Measurements from ENCODE around the gene FXYD7.

The FXYD7 gene

DNA sequence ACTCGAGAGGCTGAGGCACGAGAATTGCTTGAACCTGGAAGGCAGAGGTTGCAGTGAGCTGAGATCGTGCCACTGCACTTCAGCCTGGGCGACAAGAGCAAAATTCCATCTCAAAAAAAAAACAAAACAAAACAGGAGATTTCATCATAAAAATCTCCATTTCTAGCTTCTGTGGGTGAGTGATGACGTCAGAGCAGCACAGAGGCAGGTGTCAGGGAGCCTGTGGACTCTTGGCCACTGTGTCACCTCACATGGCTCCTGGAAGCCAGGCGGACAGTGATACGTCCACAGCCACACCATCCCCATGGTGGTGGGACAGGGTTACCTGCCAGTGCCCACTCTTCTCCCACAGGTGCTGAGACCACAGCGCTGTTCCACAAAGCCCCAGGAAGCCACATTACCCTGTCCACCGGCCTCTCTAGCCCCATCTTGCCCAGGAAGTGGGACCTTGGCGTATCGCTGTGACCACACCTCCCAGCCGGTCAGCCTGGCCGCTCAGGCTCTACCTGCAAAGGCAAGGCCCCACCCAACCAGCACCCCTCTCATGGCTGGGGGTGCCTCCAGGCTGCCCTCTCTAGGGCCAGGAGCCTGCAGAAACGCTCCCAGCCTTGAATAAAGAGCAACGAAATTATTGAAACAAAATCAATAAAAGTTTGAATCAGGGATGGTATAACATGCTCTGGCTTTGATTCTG is 29.9 kb upstream of the FXYD7 start:
- no peak for DNase-seq

GRCh38 chr19:35114353-35115176 is 28.5 kb upstream of the FXYD7 start:
- DNase-seq = peak in 1 of 2 experiments; percentile 10

DNA sequence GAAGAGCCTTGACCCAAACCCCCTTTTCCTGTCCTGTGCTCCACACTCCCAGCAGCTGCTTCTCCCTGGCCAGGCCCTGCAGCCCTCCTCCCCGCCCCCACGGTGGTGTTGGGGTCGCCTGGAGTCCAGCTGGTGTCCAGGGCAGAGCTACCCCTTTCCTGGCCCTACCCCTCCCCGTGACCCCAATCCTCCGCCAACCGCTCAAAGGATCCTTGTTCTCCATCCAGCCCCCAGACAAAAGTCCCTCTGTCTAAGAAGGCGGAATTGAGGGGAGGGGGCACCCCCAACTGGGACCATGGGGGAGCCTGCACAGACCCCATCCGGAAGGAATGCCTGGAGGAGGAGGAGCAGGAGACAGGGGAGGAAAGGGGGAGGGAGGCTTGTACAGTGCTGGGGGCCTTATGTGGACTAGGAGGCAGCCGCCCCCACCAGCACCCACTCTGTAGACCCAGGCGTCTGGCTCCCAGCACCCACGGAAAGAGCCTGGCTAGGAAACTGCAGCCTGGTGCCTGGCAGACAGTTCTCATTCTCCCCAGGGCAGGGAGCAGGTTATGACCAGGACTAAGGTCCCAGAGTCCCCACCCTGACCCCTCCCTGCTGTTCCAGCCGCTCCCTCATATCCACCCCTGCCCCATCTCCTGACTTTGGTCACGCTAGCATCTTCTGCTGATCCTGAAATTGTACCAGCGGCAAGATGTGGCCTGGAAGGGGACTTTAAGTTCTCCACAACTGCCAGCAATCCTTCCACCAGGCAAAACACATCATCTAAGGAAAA is 27.7 kb upstream of the FXYD7 start, which contains the start of gene FXYD3:
Gene FXYD3, plus strand, starts transcription at position 647 of the 775 bp plus-strand sequence. CDS start 3,554 bp downstream, outside the sequence.
- DNase-seq = no peak

DNA sequence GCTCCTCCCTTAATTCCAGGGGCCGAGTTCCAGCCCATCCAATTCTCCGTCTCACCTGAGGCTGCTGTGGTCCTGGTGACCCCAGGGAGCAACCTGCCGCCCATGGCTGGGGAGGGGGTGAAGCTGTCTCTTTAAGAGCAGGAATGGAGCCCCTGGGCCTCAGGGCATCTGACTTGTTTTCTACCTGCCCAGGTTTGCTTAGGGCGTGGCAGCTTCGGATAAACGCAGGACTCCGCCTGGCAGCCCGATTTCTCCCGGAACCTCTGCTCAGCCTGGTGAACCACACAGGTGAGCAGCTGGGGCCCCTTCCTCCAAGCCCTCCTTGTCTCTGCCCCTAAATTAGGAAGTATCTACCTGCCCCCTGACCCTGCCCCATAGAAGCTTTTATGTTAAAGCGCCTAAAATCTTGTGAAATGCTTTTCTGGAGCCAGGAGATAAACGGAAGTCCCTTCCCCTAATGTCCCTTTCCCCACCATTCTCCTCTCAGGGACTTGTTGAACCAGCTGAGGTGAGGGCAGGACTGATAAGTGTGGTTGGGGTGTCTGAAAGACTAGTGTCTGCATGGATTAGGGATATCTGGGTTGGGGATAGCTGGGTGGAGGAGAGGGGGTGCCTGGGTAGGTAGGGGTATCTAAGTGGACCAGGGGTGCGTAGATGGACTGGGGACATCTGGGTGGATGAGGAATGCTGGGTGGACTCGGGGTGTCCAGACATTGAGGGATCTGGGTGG is 26.8 kb upstream of the FXYD7 start:
- DNase-seq = no peak

DNA sequence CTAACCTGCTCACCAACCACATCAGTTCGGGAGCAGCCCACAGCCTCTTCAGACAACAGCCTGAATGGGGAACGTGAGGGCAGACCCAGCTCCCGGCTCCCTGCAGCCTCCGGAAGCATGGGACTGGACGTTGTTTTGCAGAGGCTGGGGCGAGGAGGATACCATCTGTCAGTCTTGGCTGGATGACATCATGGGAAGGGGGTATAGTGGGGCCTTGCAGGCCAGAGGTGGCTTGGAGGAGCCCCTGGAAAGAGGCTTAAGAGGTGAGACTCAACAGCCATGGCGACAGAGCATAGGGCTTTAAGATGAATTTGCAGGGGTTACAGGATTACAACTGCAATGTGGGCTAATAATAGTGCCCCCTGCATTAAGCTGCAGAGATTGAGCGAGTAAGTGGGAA is 25.9 kb upstream of the FXYD7 start:
- DNase-seq = no peak

DNA sequence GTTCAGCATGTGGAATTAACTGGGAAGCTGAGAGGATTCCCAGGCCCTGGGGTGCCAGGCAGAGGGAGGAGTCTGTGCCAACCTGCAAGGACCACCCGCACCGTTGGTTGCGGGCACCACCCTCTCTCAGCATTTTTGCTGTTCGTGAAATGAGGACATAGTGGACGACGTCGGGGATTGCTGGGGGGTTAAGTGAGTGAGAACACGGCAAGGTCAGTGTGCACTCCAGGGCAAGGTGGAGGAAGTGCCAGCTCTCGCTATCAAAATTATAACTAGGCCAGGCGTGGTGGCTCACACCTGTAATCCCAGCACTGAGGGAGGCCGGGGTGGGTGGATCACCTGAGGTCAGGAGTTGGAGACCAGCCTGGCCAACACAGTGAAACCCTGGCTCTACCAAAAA is 25.3 kb upstream of the FXYD7 start:
- no peak for DNase-seq

GRCh38 chr19:35118268-35119020 is 24.6 kb upstream of the FXYD7 start:
- DNase-seq = no peak

GRCh38 chr19:35119091-35119490 is 24.0 kb upstream of the FXYD7 start:
- no peak for DNase-seq

DNA sequence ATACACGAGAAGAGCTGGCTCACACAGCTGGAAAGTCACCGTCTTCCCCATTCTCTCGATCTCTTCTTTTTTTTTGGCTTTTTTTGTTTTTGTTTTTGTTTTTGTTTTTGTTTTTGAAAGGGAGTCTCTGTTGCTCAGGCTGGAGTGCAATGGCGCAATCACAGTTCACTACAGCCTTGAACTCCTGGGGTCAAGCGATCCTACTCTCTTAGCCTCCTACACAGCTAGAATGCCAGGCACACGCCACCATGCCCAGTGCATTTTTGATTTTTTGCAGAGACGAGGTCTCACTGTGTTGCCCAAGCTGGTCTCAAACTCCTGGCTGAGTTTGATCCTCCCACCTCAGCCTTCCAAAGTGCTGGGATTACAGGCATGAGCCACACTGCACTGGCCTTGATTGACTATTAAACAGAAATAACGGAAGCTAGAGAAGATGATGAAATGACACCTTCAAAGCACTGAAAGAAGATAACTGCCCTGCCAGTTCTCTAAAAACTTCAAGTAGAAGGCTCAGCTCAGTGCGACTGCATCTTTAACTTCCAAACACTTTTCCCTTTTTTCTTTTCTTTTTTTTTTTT is 23.4 kb upstream of the FXYD7 start:
- no peak for DNase-seq

- DNase-seq = no peak
These were observed 22.6 kb upstream of the FXYD7 start for GRCh38 chr19:35120492-35120891.

- DNase-seq = no peak
These were observed 22.2 kb upstream of the FXYD7 start for GRCh38 chr19:35120898-35121297.

GRCh38 chr19:35122687-35123551 is 20.1 kb upstream of the FXYD7 start:
- no peak for DNase-seq

DNA sequence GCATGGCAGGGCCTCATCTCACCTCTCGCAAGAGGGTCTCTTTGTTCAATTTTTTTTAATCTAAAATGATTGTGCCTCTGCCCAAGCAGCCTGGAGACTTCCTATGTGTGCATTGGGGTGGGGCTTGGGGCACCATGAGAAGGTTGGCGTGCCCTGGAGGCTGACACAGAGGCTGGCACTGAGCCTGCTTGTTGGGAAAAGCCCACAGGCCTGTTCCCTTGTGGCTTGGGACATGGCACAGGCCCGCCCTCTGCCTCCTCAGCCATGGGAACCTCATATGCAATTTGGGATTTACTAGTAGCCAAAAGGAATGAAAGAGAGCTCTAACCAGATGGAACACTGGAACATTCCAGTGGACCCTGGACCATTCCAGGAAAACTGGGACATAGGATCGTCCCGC is 19.5 kb upstream of the FXYD7 start:
- no peak for DNase-seq

DNA sequence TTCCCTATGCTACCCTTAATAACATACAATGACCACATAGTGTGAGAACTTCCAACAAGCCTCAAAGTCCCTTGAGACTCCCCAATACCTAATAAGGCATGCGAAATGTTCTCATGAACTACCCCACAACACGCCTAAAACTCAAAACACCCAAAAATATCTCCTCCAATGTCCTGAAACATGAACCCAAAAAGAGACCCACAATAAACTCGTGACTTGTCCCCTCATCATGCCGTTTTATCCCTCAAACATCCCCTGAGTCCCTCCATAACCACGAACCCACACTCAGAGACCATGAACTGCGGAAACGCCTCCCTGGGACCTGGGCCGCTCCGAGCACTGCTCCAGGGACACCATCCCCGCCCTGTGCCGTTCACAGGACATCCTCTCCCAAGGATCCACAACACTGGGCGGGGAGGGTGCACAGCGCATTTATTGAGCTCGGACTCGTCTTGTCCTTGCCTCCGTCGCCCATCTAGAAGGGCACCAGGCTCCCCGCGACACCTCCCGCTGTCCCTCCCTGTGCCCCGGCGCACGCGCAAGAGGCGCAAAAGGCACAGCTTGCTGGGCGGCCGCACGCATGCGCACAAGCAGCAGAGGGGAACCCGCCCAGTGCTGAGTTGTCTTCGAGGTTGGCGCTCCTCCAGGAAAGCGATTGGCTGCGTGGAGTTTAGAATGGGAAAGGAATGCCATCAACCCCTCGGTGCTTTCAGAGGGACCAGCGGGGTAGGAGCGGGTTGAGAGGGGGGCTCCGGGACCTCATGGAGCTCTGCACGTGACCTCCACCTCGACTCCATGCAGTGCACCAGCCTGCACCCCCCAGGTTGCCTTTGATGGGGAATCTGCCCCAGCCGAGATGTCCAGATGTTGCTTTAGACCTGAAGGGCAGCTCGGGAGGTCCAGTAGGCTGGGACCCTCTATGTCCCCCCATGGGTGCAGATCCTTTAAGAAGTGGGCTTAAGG is 18.7 kb upstream of the FXYD7 start:
- DNase-seq = peak; percentile 23 to 75

DNA sequence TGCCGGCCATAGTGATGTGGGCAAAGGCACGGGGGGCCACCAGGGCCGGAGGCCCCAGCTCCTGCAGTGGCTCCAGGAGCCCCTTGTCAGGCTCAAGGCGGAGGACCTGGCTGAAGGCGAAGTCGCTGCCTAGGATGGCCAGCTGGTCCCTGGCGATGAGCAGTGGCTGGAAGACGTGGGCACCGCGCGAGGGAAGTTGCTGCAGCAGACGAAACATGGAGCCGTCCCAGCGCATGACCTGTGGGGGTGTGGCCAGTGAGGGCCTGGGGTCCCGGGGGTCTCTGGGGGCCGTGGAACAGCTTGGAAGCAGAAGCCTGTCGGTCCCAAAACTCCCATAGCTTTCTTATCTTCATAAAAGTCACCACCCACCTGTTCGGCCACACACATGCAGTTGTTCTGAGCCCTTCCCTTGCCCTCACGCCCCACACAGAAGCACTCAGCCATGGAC is 17.8 kb upstream of the FXYD7 start:
- no peak for DNase-seq

- DNase-seq = no peak
These were observed 17.1 kb upstream of the FXYD7 start for GRCh38 chr19:35125749-35126623.

DNA sequence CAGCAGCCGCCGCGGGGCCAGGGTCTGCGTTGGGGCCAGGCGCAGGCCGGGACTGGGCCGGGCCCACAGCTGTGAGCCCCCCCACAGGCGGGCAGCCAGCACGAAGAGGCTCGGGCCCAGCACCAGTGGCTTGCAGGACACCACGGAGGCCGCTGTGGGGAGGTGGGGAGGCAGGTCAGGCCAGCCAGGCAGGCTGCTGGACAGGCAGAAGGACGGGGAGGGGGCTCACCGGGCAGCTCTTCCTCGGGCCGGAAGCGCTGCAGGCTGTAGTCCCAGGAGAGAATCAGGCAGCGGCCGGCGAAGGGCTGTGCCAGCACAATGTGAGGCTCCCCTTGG is 16.5 kb upstream of the FXYD7 start:
- DNase-seq = no peak

- DNase-seq = no peak
These were observed 15.2 kb upstream of the FXYD7 start for GRCh38 chr19:35127871-35128270.
